K562 treated with DMSO at 1 percent for 48 hours (cell line): ENCODE data around the gene POPDC3. TPM values are rescaled to one million over a fixed set of nuclear protein-coding genes. Genes with fewer than 3 reads are reported as not detected.

Experiments used
- total RNA-seq: library from RNA; unstranded; fragments of 300-600 nt; gene quantifications from 2 replicates; pipeline ENCODE4 v1.2.3, GENCODE V29; 2022; ENCODE audit warnings: low replicate concordance; ENCODE audit errors: extremely low read depth

The POPDC3 gene, protein sequence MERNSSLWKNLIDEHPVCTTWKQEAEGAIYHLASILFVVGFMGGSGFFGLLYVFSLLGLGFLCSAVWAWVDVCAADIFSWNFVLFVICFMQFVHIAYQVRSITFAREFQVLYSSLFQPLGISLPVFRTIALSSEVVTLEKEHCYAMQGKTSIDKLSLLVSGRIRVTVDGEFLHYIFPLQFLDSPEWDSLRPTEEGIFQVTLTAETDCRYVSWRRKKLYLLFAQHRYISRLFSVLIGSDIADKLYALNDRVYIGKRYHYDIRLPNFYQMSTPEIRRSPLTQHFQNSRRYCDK
- not detected in 2 replicates for total RNA-seq

DNA sequence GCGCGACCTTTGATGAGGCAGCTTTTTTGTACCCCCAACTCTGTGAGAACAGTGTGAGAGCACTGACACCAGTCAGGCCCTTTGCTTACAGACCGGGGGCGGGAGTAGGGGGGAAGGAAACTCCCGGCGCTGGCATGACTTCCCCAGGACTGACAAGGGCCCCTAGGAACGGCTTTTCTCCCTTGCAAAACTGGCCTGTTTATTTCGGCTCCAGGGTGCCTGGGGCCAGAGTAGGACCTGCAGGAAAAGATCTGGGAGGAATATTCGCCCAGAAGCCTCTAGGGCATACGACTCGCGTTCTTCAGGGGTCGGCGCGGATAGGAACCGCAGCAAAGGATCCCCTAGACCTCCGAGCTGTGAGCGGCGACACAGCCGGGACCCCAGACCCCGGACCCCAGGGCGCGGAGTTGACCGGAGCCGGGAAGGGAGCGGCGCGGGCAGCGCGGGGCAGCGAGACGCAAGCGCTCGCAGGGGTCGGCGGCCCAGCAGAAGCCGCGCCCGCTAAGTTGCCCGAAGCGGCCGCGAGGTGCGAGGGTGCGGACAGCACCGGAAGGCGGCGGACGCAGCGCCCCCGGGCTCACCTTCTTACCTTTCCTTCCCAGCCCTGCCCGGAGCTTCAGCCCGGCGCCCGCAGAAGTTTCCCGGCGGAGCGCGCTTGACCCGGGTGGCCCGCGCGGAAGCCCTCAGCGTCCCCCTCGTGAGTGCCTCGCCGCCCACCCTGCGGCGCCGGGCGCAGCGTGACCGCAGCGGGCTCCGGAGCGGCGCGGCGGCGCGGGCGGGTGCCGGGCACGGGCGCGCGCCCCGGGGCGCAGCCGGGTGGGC lies at the start of gene POPDC3:
POPDC3 (minus strand) TSS at position 771 of the 822 bp plus-strand sequence. CDS start 18,105 bp downstream, outside the sequence.

Other genes starting within 250 kb of the POPDC3 start
- not detected in 2 replicates for gene LIN28B, start 222.9 kb downstream of the POPDC3 start, total RNA-seq
- not detected in 2 replicates for gene PREP, start 223.1 kb upstream of the POPDC3 start, total RNA-seq